ENCODE data around the gene CACNA1E. TPM values are rescaled to one million over a fixed set of nuclear protein-coding genes. Genes with fewer than 3 reads are reported as not detected.

The CACNA1E gene
- total and polyA plus RNA-seq, 9 donors, result 0.17 to 0.70 (median 0.38) TPM

- Histone ChIP-seq H3K4me3 (ENCODE audit: low read length) (no peak overlapping the region), H3K9me3 (replicated peaks; ENCODE audit: control insufficient read depth, low read depth, low read length) (no peaks in the 10 kb centered on the region), H3K27ac (ENCODE audit: low read length) (no peak overlapping the region), H3K4me1 (ENCODE audit: control insufficient read depth, insufficient read depth, low read length) (no peaks in the 10 kb centered on the region), H3K36me3 (ENCODE audit: control insufficient read depth, insufficient read depth, low read length) (no peaks in the 10 kb centered on the region), H3K27me3 (ENCODE audit: control insufficient read depth, insufficient read depth, low read length) (no peaks in the 10 kb centered on the region)
- 41% methylated on average over 3 of the region's 6 CpGs for WGBS (ENCODE audit: insufficient coverage)
- no peak for DNase-seq
Measured at GRCh38 chr1:181669246-181669645, 185.9 kb downstream of the CACNA1E start.

DNA sequence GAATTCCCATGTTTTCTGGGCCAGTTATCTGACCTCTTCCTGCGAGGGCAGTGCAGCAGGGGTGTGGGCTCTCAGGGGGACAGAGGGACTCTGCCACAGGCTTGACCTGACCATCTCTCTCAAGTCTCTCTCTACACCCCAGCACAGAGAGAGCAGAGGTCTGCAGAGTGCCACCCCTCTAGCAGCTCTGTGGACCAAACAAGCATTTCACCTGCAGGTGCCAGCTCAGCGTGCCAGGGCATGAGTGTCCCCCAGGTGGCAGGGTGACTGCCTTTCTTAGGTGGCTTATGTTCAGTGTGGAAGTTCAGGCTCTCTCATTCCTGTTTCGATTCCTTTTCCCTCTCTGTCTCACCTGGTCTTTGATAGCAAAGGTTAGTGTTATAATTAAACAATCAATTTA is 191.3 kb downstream of the CACNA1E start:
- WGBS (ENCODE audit: insufficient coverage), result 50% methylated on average over 1 of the region's 3 CpGs
- Histone ChIP-seq H3K4me3 (ENCODE audit: low read length) (no peak overlapping the region), H3K36me3 (ENCODE audit: control insufficient read depth, insufficient read depth, low read length) (no peaks in the 10 kb centered on the region), H3K27ac (ENCODE audit: low read length) (no peak overlapping the region), H3K9me3 (replicated peaks; ENCODE audit: control insufficient read depth, low read depth, low read length) (no peaks in the 10 kb centered on the region), H3K27me3 (ENCODE audit: control insufficient read depth, insufficient read depth, low read length) (peaks cover 3% of the 10 kb centered on the region), H3K4me1 (ENCODE audit: control insufficient read depth, insufficient read depth, low read length) (no peaks in the 10 kb centered on the region)
- no peak for DNase-seq

DNA sequence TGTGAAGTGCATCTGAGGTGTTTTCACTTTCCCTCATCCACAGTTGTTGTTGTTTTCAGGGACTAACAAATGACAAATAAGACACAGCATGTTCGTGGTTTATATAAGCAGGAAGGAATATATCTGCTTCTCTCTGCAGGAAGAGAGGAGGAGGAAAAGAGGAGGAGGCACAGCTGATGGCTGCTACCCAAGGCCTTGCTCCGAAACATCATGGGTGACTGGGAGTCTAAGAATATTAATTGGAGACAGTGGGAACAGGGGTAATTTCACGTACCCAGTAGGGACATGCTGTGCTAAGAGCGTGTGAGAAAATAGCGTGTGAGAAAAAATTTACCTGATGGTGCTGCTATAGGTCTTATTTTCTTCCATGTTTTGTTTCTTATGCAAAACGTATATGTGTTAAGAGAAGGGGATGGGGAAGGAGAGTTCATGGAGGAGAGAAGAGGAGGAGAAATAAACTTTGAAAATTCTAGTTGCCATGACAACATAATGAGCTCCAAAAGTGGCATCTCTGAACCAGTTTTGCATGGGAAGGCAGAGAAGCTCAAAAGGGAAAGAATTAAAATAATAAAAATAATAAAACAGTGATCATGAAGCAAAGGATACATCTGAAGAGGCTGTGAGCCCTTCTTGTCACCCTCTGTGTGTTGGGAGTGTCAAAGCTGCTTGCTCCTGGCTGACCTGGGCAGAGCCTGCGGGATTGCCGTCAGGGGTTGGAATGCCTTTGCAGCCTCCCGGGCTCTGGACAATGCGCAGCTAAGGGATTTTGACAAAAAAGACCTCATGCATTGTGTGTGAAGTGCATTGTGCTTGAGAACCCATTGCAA is 192.0 kb downstream of the CACNA1E start:
- 63% methylated on average over 5 of the region's 10 CpGs for WGBS (ENCODE audit: insufficient coverage)
- Histone ChIP-seq H3K27me3 (ENCODE audit: control insufficient read depth, insufficient read depth, low read length) (peaks cover 3% of the 10 kb centered on the region), H3K4me3 (ENCODE audit: low read length) (no peak overlapping the region), H3K9me3 (replicated peaks; ENCODE audit: control insufficient read depth, low read depth, low read length) (no peaks in the 10 kb centered on the region), H3K4me1 (ENCODE audit: control insufficient read depth, insufficient read depth, low read length) (no peaks in the 10 kb centered on the region), H3K36me3 (ENCODE audit: control insufficient read depth, insufficient read depth, low read length) (no peaks in the 10 kb centered on the region), H3K27ac (ENCODE audit: low read length) (no peak overlapping the region)
- no peak for DNase-seq

DNA sequence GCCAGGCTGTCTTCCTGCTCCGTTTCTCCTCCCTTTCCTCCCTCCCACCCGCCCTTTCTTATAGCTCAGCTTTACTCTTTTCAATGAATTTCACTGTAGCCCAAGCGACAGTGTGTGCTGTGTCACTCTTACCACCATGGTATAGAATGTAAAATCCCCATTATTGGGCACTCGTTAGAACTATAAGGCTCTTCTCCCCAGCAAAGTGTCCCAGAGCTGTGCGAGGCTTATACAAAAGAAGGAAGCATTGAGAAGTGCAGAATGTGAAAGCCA is 192.5 kb downstream of the CACNA1E start:
- no CpG with 5 or more reads among the region's 5 CpGs for WGBS (ENCODE audit: insufficient coverage)
- H3K9me3 ChIP-seq (replicated peaks; ENCODE audit: control insufficient read depth, low read depth, low read length), result no peaks in the 10 kb centered on the region
- no peaks in the 10 kb centered on the region for H3K36me3 ChIP-seq (ENCODE audit: control insufficient read depth, insufficient read depth, low read length)
- no peak for DNase-seq
- no peak overlapping the region for H3K27ac ChIP-seq (ENCODE audit: low read length)
- no peak overlapping the region for H3K4me3 ChIP-seq (ENCODE audit: low read length)
- peaks cover 3% of the 10 kb centered on the region for H3K27me3 ChIP-seq (ENCODE audit: control insufficient read depth, insufficient read depth, low read length)
- H3K4me1 ChIP-seq (ENCODE audit: control insufficient read depth, insufficient read depth, low read length), result no peaks in the 10 kb centered on the region

DNA sequence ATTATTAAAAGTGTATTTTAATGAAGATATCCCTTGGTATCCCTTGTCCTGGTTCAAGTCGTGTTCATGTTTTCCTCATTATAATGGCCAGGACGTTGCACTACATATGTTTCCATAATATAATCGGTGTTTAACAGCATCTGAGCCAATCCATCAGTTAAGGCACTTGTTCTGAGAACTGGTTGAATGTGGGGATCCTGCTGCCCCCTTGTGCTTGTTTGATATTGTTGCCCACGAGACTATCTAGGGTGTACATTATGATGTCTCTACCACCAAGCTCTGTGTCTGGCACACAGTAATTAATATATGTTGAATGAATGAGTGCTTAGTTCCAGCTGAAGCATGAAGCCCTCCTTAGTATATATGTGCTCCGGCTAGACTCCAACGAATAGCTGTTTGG is 193.0 kb downstream of the CACNA1E start:
- H3K27me3 ChIP-seq (ENCODE audit: control insufficient read depth, insufficient read depth, low read length), result peaks cover 3% of the 10 kb centered on the region
- peak; percentile 32 for DNase-seq
- WGBS (ENCODE audit: insufficient coverage), result no CpG with 5 or more reads among the region's 6 CpGs
- H3K9me3 ChIP-seq (replicated peaks; ENCODE audit: control insufficient read depth, low read depth, low read length), result no peaks in the 10 kb centered on the region
- H3K4me3 ChIP-seq (ENCODE audit: low read length), result no peak overlapping the region
- H3K27ac ChIP-seq (ENCODE audit: low read length), result no peak overlapping the region
- no peaks in the 10 kb centered on the region for H3K36me3 ChIP-seq (ENCODE audit: control insufficient read depth, insufficient read depth, low read length)
- no peaks in the 10 kb centered on the region for H3K4me1 ChIP-seq (ENCODE audit: control insufficient read depth, insufficient read depth, low read length)

GRCh38 chr1:181680332-181680731 is 197.0 kb downstream of the CACNA1E start:
- no peaks in the 10 kb centered on the region for H3K4me1 ChIP-seq (ENCODE audit: control insufficient read depth, insufficient read depth, low read length)
- WGBS (ENCODE audit: insufficient coverage), result 76% methylated on average over 11 of the region's 11 CpGs
- no peak overlapping the region for H3K27ac ChIP-seq (ENCODE audit: low read length)
- no peaks in the 10 kb centered on the region for H3K36me3 ChIP-seq (ENCODE audit: control insufficient read depth, insufficient read depth, low read length)
- no peaks in the 10 kb centered on the region for H3K9me3 ChIP-seq (replicated peaks; ENCODE audit: control insufficient read depth, low read depth, low read length)
- DNase-seq, result no peak
- H3K27me3 ChIP-seq (ENCODE audit: control insufficient read depth, insufficient read depth, low read length), result no peaks in the 10 kb centered on the region
- H3K4me3 ChIP-seq (ENCODE audit: low read length), result no peak overlapping the region

GRCh38 chr1:181680871-181681270 is 197.6 kb downstream of the CACNA1E start:
- H3K36me3 ChIP-seq (ENCODE audit: control insufficient read depth, insufficient read depth, low read length), result no peaks in the 10 kb centered on the region

GRCh38 chr1:181685211-181685610 is 201.9 kb downstream of the CACNA1E start:
- Histone ChIP-seq H3K4me3 (ENCODE audit: low read length) (no peak overlapping the region), H3K9me3 (replicated peaks; ENCODE audit: control insufficient read depth, low read depth, low read length) (no peaks in the 10 kb centered on the region), H3K27ac (ENCODE audit: low read length) (no peak overlapping the region), H3K27me3 (ENCODE audit: control insufficient read depth, insufficient read depth, low read length) (no peaks in the 10 kb centered on the region), H3K36me3 (ENCODE audit: control insufficient read depth, insufficient read depth, low read length) (no peaks in the 10 kb centered on the region), H3K4me1 (ENCODE audit: control insufficient read depth, insufficient read depth, low read length) (no peaks in the 10 kb centered on the region)
- WGBS (ENCODE audit: insufficient coverage), result no CpG with 5 or more reads among the region's 2 CpGs
- no peak for DNase-seq

More at GRCh38 chr1:181680871-181681270, 197.6 kb downstream of the CACNA1E start:
- no peaks in the 10 kb centered on the region for H3K27me3 ChIP-seq (ENCODE audit: control insufficient read depth, insufficient read depth, low read length)
- no peaks in the 10 kb centered on the region for H3K9me3 ChIP-seq (replicated peaks; ENCODE audit: control insufficient read depth, low read depth, low read length)
- WGBS (ENCODE audit: insufficient coverage), result 80% methylated on average over 6 of the region's 7 CpGs
- no peak overlapping the region for H3K27ac ChIP-seq (ENCODE audit: low read length)
- H3K4me3 ChIP-seq (ENCODE audit: low read length), result no peak overlapping the region
- no peaks in the 10 kb centered on the region for H3K4me1 ChIP-seq (ENCODE audit: control insufficient read depth, insufficient read depth, low read length)
- no peak for DNase-seq

GRCh38 chr1:181701891-181702290 is 218.6 kb downstream of the CACNA1E start:
- 56% methylated on average over 1 of the region's 1 CpG for WGBS (ENCODE audit: insufficient coverage)
- H3K27me3 ChIP-seq (ENCODE audit: control insufficient read depth, insufficient read depth, low read length), result no peaks in the 10 kb centered on the region

GRCh38 chr1:181704546-181704945 is 221.2 kb downstream of the CACNA1E start:
- Histone ChIP-seq H3K9me3 (replicated peaks; ENCODE audit: control insufficient read depth, low read depth, low read length) (no peaks in the 10 kb centered on the region), H3K4me3 (ENCODE audit: low read length) (no peak overlapping the region), H3K27ac (ENCODE audit: low read length) (no peak overlapping the region), H3K4me1 (ENCODE audit: control insufficient read depth, insufficient read depth, low read length) (no peaks in the 10 kb centered on the region), H3K36me3 (ENCODE audit: control insufficient read depth, insufficient read depth, low read length) (no peaks in the 10 kb centered on the region), H3K27me3 (ENCODE audit: control insufficient read depth, insufficient read depth, low read length) (no peaks in the 10 kb centered on the region)
- no peak for DNase-seq
- WGBS (ENCODE audit: insufficient coverage), result 64% methylated on average over 8 of the region's 8 CpGs

More at GRCh38 chr1:181701891-181702290, 218.6 kb downstream of the CACNA1E start:
- DNase-seq, result no peak
- Histone ChIP-seq H3K27ac (ENCODE audit: low read length) (no peak overlapping the region), H3K4me1 (ENCODE audit: control insufficient read depth, insufficient read depth, low read length) (no peaks in the 10 kb centered on the region), H3K36me3 (ENCODE audit: control insufficient read depth, insufficient read depth, low read length) (no peaks in the 10 kb centered on the region), H3K4me3 (ENCODE audit: low read length) (no peak overlapping the region), H3K9me3 (replicated peaks; ENCODE audit: control insufficient read depth, low read depth, low read length) (no peaks in the 10 kb centered on the region)

DNA sequence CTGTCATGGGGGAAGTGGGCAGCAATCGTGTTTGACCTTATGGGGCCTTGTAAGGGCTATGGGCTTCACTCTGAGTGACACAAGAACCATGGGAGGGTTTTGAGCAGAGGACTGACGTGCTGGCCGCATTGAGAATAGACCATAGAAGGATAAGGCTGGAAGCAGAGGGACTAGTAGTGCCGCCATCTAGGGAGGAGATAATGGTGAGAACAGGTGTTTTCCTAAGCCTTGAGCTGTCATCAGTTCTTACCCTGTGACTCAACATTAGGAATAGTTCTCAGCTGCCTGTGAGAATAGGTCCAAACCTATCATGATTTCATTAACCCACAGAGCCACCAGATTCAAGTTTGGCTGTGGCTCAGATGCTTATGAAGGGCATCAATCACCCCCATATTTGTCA is 228.5 kb downstream of the CACNA1E start:
- Histone ChIP-seq H3K4me3 (ENCODE audit: low read length) (no peak overlapping the region), H3K36me3 (ENCODE audit: control insufficient read depth, insufficient read depth, low read length) (no peaks in the 10 kb centered on the region), H3K4me1 (ENCODE audit: control insufficient read depth, insufficient read depth, low read length) (peaks cover 16% of the 10 kb centered on the region), H3K27ac (ENCODE audit: low read length) (peak overlapping the region; percentile 88), H3K27me3 (ENCODE audit: control insufficient read depth, insufficient read depth, low read length) (no peaks in the 10 kb centered on the region), H3K9me3 (replicated peaks; ENCODE audit: control insufficient read depth, low read depth, low read length) (no peaks in the 10 kb centered on the region)
- peak; percentile 64 for DNase-seq
- WGBS (ENCODE audit: insufficient coverage), result 57% methylated on average over 4 of the region's 4 CpGs

Measured in muscle of leg (tissue), 11 donors.